GM23338 (cell line): ENCODE measurements around the gene PIMREG. TPM values are rescaled to one million over a fixed set of nuclear protein-coding genes. Genes with fewer than 3 reads are reported as not detected.

Experiments used
- ATAC-seq: fragments of 200-7000 bp; cut with Tn5 transposase; 3 replicates; pipeline ENCODE4 v1.9.1; 2020
- DNase-seq: peaks from one replicate; pipeline ENCODE4 v3.0.0-alpha.2; 2015; ENCODE audit warnings: low spot score
- H2AFZ ChIP-seq: fragments of 200-600 bp; sonication (generic); 2 replicates; pipeline ENCODE4 v1.8.0; 2016; ENCODE audit warnings: antibody characterized with exemption, mild to moderate bottlenecking, moderate library complexity
- H3F3A ChIP-seq: fragments of 200-600 bp; sonication (generic); replicated peaks from 2 replicates; pipeline ENCODE4 v1.8.0; 2017; ENCODE audit warnings: antibody characterized with exemption, mixed run types, low read depth
- H3K27ac ChIP-seq: fragments of 200-600 bp; sonication (generic); 2 replicates; pipeline ENCODE4 v1.6.1; 2016; ENCODE audit warnings: low read depth
- H3K27me3 ChIP-seq: fragments of 200-600 bp; sonication (generic); 2 replicates; pipeline ENCODE4 v1.8.0; 2016; ENCODE audit warnings: mild to moderate bottlenecking, mixed run types, moderate library complexity; ENCODE audit not compliant: insufficient read depth
- H3K36me3 ChIP-seq: fragments of 200-600 bp; sonication (generic); 2 replicates; pipeline ENCODE4 v1.8.0; 2016; ENCODE audit warnings: mild to moderate bottlenecking; ENCODE audit not compliant: insufficient read depth
- H3K4me1 ChIP-seq: fragments of 200-600 bp; sonication (generic); 2 replicates; pipeline ENCODE4 v1.8.0; 2016; ENCODE audit warnings: mild to moderate bottlenecking, moderate library complexity; ENCODE audit not compliant: insufficient read depth
- H3K4me2 ChIP-seq: fragments of 200-600 bp; sonication (generic); 2 replicates; pipeline ENCODE4 v1.7.1; 2017; ENCODE audit warnings: mixed run types
- H3K4me3 ChIP-seq: fragments of 200-600 bp; sonication (generic); 2 replicates; pipeline ENCODE4 v1.6.1; 2016; ENCODE audit warnings: mixed run types
- H3K79me2 ChIP-seq: fragments of 200-600 bp; sonication (generic); replicated peaks from 2 replicates; pipeline ENCODE4 v1.8.0; 2017; ENCODE audit warnings: mild to moderate bottlenecking; ENCODE audit not compliant: insufficient read depth
- H3K9me2 ChIP-seq: fragments of 200-600 bp; sonication (generic); 2 replicates; pipeline ENCODE4 v1.8.0; 2017; ENCODE audit not compliant: insufficient read depth
- H4K20me1 ChIP-seq: fragments of 200-600 bp; sonication (generic); replicated peaks from 2 replicates; pipeline ENCODE4 v1.8.0; 2017; ENCODE audit warnings: mild to moderate bottlenecking; ENCODE audit not compliant: insufficient read depth
- H3K27ac Mint-ChIP-seq: 2 replicates; pipeline ENCODE4 v1.8.0; 2020; ENCODE audit warnings: inconsistent platforms, mild to moderate bottlenecking, moderate library complexity, mixed read lengths
- H3K27me3 Mint-ChIP-seq: 3 replicates; pipeline ENCODE4 v1.8.0; 2022; ENCODE audit warnings: low read depth, mild to moderate bottlenecking, moderate library complexity, mixed read lengths, inconsistent platforms; ENCODE audit not compliant: insufficient read depth, poor library complexity
- H3K36me3 Mint-ChIP-seq: 3 replicates; pipeline ENCODE4 v1.8.0; 2021; ENCODE audit warnings: low read depth, mild to moderate bottlenecking, inconsistent platforms, moderate library complexity, mixed read lengths
- H3K4me1 Mint-ChIP-seq: 3 replicates; pipeline ENCODE4 v1.8.0; 2020; ENCODE audit warnings: mild to moderate bottlenecking, inconsistent platforms, mixed read lengths
- H3K4me3 Mint-ChIP-seq: 3 replicates; pipeline ENCODE4 v1.8.0; 2021; ENCODE audit warnings: moderate library complexity, mild to moderate bottlenecking, inconsistent platforms, mixed read lengths
- H3K9me3 Mint-ChIP-seq: 3 replicates; pipeline ENCODE4 v1.8.0; 2020; ENCODE audit warnings: moderate library complexity, mild to moderate bottlenecking, inconsistent platforms, mixed read lengths
- CREB1 ChIP-seq: fragments of 250-450 bp; sonication (Bioruptor Pico); IDR thresholded peaks from 2 replicates; pipeline ENCODE4 v1.5.0; 2020; ENCODE audit warnings: low read depth, mild to moderate bottlenecking, moderate library complexity
- ETS1 ChIP-seq: IDR thresholded peaks from 2 replicates; pipeline ENCODE4 v1.6.1; 2016; ENCODE audit warnings: antibody characterized with exemption
- EZH2 ChIP-seq: fragments of 200-600 bp; sonication (generic); IDR thresholded peaks from one replicate; pipeline ENCODE4 v1.8.0; 2017; ENCODE audit warnings: antibody characterized with exemption, mild to moderate bottlenecking, low read depth; ENCODE audit not compliant: unreplicated experiment
- EZH2phosphoT487 ChIP-seq: fragments of 200-600 bp; sonication (generic); IDR thresholded peaks from one replicate; pipeline ENCODE4 v1.8.1; 2018; ENCODE audit warnings: antibody characterized with exemption; ENCODE audit not compliant: unreplicated experiment
- JUNB ChIP-seq: IDR thresholded peaks from one replicate; pipeline ENCODE4 v1.6.1; 2016; ENCODE audit warnings: antibody characterized with exemption; ENCODE audit not compliant: unreplicated experiment
- NANOG ChIP-seq: IDR thresholded peaks from 2 replicates; pipeline ENCODE4 v1.6.1; 2016; ENCODE audit warnings: antibody characterized with exemption, borderline replicate concordance
- POLR2AphosphoS5 ChIP-seq: IDR thresholded peaks from 2 replicates; pipeline ENCODE4 v1.6.1; 2016; ENCODE audit warnings: antibody characterized with exemption, low read depth
- STAT1 ChIP-seq: IDR thresholded peaks from one replicate; pipeline ENCODE4 v1.6.1; 2016; ENCODE audit warnings: antibody characterized with exemption; ENCODE audit not compliant: unreplicated experiment
- ZNF114 ChIP-seq: fragments of 250-450 bp; sonication (Bioruptor Pico); IDR thresholded peaks from 2 replicates; pipeline ENCODE4 v1.5.0; 2020; ENCODE audit warnings: mild to moderate bottlenecking, moderate library complexity
- ZNF331 ChIP-seq: fragments of 250-450 bp; sonication (Bioruptor Pico); IDR thresholded peaks from 2 replicates; pipeline ENCODE4 v1.5.0; 2020; ENCODE audit warnings: low read depth, mild to moderate bottlenecking, moderate library complexity
- ZNF462 ChIP-seq: fragments of 250-450 bp; sonication (Bioruptor Pico); IDR thresholded peaks from 2 replicates; pipeline ENCODE4 v1.5.0; 2020; ENCODE audit warnings: mild to moderate bottlenecking, moderate library complexity
- polyA plus RNA-seq: library from polyadenylated mRNA; unstranded; fragments of >200 nt; fragmentation: Nextera tagmentation; extraction: Ambion mirVana; gene quantifications from 2 replicates; pipeline ENCODE4 v1.2.1, GENCODE V29; 2016
- total RNA-seq: library from RNA; depleted of rRNA; stranded (reverse); fragments of >200 nt; shearing (Covaris generic); gene quantifications from 2 replicates; pipeline ENCODE4 v1.2.3, GENCODE V29; 2014
- TF ChIP-seq, protein P1 (sequence below): IDR thresholded peaks from one replicate; pipeline ENCODE4 v1.6.1; 2018; ENCODE audit warnings: antibody characterized with exemption; ENCODE audit not compliant: unreplicated experiment

The PIMREG gene
- total and polyA plus RNA-seq, 2 experiments from 2014 or later = 87.8 to 144 TPM

GRCh38 chr17:6480303-6480675 is 36.0 kb downstream of the PIMREG start (continued):
- TF ChIP-seq ETS1 (no peak), EZH2phosphoT487 (no peak), EZH2 (no peak)

DNA sequence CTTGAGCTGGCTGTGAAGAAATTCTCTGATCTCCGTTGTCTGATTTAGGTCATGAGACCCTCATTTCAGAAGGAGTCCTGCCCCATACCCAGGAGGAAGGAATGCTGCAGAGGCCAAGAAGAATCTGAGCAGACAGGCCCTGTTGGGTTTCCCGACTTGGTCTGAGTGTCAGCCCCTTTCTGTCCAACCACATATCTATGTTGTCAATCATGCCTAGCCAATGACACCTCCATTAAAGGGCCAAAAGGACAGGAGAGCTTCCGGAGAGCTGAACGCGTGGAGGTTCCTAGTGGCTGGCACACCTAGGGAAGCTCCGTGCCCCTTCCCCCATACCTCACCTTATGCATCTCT is 37.8 kb downstream of the PIMREG start:
- Histone ChIP-seq H3K27me3 (no peaks in the 10 kb centered on the region), H3K36me3 (no peaks in the 10 kb centered on the region), H2AFZ (no peak overlapping the region), H4K20me1 (no peaks in the 10 kb centered on the region), H3K9me2 (no peaks in the 10 kb centered on the region), H3F3A (no peaks in the 10 kb centered on the region), H3K4me2 (no peak overlapping the region), H3K4me1 (peaks cover 15% of the 10 kb centered on the region), H3K79me2 (no peaks in the 10 kb centered on the region), H3K4me3 (no peak overlapping the region), H3K27ac (no peak overlapping the region)
- Mint-ChIP-seq H3K4me3 (no peak overlapping the region), H3K27ac (no peak overlapping the region), H3K9me3 (no peaks in the 10 kb centered on the region), H3K36me3 (no peaks in the 10 kb centered on the region), H3K27me3 (peaks cover 19% of the 10 kb centered on the region), H3K4me1 (peaks cover 25% of the 10 kb centered on the region)
- ATAC-seq (no peak), DNase-seq (no peak)
- TF ChIP-seq CREB1 = no peak
- TF ChIP-seq, protein P1, sequence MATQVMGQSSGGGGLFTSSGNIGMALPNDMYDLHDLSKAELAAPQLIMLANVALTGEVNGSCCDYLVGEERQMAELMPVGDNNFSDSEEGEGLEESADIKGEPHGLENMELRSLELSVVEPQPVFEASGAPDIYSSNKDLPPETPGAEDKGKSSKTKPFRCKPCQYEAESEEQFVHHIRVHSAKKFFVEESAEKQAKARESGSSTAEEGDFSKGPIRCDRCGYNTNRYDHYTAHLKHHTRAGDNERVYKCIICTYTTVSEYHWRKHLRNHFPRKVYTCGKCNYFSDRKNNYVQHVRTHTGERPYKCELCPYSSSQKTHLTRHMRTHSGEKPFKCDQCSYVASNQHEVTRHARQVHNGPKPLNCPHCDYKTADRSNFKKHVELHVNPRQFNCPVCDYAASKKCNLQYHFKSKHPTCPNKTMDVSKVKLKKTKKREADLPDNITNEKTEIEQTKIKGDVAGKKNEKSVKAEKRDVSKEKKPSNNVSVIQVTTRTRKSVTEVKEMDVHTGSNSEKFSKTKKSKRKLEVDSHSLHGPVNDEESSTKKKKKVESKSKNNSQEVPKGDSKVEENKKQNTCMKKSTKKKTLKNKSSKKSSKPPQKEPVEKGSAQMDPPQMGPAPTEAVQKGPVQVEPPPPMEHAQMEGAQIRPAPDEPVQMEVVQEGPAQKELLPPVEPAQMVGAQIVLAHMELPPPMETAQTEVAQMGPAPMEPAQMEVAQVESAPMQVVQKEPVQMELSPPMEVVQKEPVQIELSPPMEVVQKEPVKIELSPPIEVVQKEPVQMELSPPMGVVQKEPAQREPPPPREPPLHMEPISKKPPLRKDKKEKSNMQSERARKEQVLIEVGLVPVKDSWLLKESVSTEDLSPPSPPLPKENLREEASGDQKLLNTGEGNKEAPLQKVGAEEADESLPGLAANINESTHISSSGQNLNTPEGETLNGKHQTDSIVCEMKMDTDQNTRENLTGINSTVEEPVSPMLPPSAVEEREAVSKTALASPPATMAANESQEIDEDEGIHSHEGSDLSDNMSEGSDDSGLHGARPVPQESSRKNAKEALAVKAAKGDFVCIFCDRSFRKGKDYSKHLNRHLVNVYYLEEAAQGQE = no peak
- no peak for TF ChIP-seq EZH2
- no peak for TF ChIP-seq ZNF331 (CRISPR knock-in tag)
- no peak for TF ChIP-seq JUNB
- no peak for TF ChIP-seq ZNF114 (CRISPR knock-in tag)
- no peak for TF ChIP-seq NANOG
- no peak for TF ChIP-seq POLR2AphosphoS5
- TF ChIP-seq STAT1 = no peak
- no peak for TF ChIP-seq EZH2phosphoT487
- TF ChIP-seq ETS1 = no peak
- TF ChIP-seq ZNF462 = no peak
